Left cardiac atrium (tissue), 4 donors: Measurements from ENCODE around the gene ANKAR. TPM values are rescaled to one million over a fixed set of nuclear protein-coding genes. Genes with fewer than 3 reads are reported as not detected.

Experiments used
- ATAC-seq, 2 donors: fragments of 200-7000 bp; cut with Tn5 transposase; one replicate each; pipeline ENCODE4 v1.9.1; 2020; ENCODE audit warnings: mild to moderate bottlenecking in 2 of 2, moderate library complexity in 2 of 2
- DNase-seq: peaks from one replicate; pipeline ENCODE4 v3.0.0-alpha.2; 2020
- intact Hi-C, 2 donors: fragments of 100-400 bp; cut with DNase I; formaldehyde crosslinking; loops; one replicate each; pipeline versions ENCODE4 v1.14.1 to v1.15.1; 2022 to 2023
- long read RNA-seq: library from polyadenylated mRNA; unstranded; transcript quantifications from one replicate; pipeline ENCODE4 v2.0.0, GENCODE V29; 2021
- total RNA-seq, 2 donors: library from RNA; stranded (reverse); fragmentation: NEBNext Ultra II Directional; extraction: Animal tissue kit (Norgen Biotek cat#: 25700); gene quantifications; one replicate each; pipeline ENCODE4 v1.2.1, GENCODE V29; 2021
- donor health status: DM: no; HTN: yes; CAD: no.
- donor health status: DM: no; HTN: yes; CAD: no; lungs with severe emphysema.
- donor health status: DM: yes; HTN: yes; CAD: no.
- donor health status: Dilated cardiomyopathy.

Gene ANKAR, protein sequence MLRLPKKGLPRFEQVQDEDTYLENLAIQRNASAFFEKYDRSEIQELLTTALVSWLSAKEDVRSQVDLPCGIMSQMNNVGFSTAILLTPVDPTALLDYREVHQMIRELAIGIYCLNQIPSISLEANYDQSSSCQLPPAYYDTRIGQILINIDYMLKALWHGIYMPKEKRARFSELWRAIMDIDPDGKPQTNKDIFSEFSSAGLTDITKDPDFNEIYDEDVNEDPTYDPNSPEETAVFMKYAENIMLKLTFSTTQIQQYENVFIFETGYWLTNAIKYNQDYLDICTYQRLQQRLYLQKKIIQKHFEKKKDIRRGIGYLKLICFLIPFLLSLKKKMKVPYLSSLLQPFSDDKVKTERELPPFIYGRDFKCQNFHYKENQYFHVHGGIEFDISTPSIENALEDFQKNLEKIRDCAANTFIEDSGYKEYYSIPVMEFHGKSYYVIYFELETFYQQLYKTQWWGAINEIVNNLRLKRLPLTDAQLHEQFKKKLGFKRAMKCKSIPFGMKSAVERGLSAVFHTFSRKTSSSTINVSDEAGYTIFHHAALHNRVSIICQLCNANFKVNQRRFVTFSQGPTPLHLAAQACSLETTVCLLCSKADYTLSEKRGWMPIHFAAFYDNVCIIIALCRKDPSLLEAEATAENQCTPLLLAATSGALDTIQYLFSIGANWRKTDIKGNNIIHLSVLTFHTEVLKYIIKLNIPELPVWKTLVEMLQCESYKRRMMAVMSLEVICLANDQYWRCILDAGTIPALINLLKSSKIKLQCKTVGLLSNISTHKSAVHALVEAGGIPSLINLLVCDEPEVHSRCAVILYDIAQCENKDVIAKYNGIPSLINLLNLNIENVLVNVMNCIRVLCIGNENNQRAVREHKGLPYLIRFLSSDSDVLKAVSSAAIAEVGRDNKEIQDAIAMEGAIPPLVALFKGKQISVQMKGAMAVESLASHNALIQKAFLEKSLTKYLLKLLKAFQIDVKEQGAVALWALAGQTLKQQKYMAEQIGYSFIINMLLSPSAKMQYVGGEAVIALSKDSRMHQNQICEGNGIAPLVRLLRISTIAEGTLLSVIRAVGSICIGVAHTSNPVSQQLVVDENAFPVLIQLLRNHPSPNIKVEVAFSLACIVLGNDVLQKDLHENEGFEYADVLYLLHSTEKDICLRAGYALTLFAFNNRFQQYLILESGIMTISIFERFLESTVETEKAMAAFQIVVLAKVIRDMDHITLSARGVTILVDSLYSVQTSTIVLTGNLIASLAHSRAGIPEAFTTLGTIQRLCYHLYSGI (N-terminal part only)
- total RNA-seq = 1 to 10 TPM; 7.7 to 9.2 TPM
- long read RNA-seq = 0 reads

- DNase-seq (peak; percentile 93), ATAC-seq (peak; percentile 98 to 99)
- intact Hi-C loops = no loop called here
These were observed at the start of gene ANKAR for GRCh38 chr2:189674374-189675112. Gene ANKAR (plus strand): TSS chr2:189674670. CDS start chr2:189676491, 1,821 bp downstream.

DNA sequence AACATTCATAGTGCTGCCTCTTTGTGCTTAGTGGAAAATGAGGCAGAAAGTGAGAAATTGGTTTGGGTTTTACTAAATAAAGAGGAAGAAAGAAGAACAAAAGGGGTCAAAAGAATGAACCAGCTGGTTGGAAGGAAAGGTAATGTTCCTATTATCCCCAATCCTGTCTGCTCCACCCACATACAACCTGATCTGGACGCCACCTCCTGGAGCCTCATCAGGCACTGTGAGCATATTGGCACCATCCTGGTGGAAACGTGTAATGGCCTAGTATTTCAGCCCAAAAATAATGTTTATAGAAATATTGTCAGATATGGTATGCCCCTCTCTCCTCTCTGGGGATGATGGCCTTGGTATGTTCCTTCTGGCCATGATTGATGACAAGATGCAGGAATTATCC lies 48.8 kb upstream of the ANKAR start:
- no peak for DNase-seq
- no peak for ATAC-seq
- intact Hi-C loops = no loop called here

- no peak for DNase-seq
- intact Hi-C loops = no loop called here
- ATAC-seq = no peak
These were observed 46.7 kb upstream of the ANKAR start for GRCh38 chr2:189627789-189628188.

- intact Hi-C loops = no loop called here
- no peak for DNase-seq
- ATAC-seq = peak; percentile 55 to 67
These were observed 45.5 kb upstream of the ANKAR start for GRCh38 chr2:189628817-189629530.

GRCh38 chr2:189629531-189630453 lies 44.7 kb upstream of the ANKAR start:
- intact Hi-C loops = loop anchor here in 1 of 2 donors (5.0 kb wide), 1 partner anchor 162 kb away; no protein-coding TSS in a partner anchor
- peak in 1 of 2 donors; percentile 35 for ATAC-seq
- no peak for DNase-seq

GRCh38 chr2:189631849-189632248 lies 42.6 kb upstream of the ANKAR start:
- ATAC-seq = peak in 1 of 2 donors; percentile 72
- intact Hi-C loops = loop anchor here in 1 of 2 donors (5.0 kb wide), 1 partner anchor 165 kb away; no protein-coding TSS in a partner anchor

GRCh38 chr2:189633392-189633811 lies 41.1 kb upstream of the ANKAR start:
- intact Hi-C loops = loop anchor here in 1 of 2 donors (5.0 kb wide), 1 partner anchor 166 kb away; no protein-coding TSS in a partner anchor
- ATAC-seq (peak in 1 of 2 donors; percentile 33), DNase-seq (no peak)

More at GRCh38 chr2:189631849-189632248, 42.6 kb upstream of the ANKAR start:
- no peak for DNase-seq

DNA sequence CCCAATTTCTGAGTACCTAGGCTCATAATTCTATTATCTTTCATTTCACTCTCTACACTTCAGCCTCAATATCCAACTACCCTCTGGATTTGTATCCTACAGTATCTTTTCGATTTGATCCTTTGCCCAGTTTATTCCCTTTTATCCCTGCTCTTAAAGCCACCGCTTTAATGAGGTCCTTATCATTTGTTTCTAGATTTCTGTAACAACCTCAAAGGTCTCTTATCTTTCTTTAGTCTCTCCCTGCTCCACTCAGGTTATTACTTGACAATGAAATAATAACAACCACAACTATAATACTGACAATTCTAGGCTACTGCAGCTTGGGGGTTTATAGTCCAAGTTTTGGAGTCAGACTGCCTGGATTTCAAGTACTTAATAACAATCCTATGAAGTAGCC lies 39.1 kb upstream of the ANKAR start:
- no peak for ATAC-seq
- DNase-seq = no peak
- intact Hi-C loops = no loop called here

DNA sequence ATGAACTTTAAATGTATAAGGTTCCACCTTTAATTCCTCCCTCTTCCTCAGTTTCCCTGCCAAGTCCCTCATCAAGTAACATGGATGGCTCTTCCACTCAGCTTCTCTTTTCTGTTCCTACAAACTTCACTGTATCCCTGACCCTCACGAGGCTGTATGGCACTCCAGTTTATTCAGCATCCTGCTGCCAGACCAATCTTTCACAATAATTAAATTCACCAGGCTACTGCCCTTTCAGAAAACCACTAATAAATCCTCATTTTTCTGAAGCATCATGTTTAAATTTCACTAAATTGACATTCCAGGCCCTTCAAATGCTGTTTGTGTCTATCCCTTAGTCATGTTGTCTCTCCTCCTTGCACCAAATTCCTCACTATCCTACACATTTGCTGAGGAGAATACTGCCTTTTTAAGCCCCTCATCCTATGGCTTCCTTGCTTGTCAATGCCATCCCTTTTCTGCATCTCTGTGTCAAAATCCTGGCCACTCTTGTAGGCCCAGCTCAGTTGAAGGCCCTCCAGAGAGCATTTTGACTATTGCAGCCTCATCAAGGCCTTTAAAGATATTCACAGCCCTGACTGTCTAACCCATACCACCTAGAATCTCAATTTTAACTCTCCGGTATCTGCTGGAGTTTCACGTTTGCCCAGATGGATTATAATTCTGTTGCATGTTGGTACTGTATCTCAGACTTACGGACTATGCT lies 36.0 kb upstream of the ANKAR start:
- intact Hi-C loops = no loop called here
- ATAC-seq (no peak), DNase-seq (no peak)

- no peak for DNase-seq
- intact Hi-C loops = no loop called here
- ATAC-seq = peak in 1 of 2 donors; percentile 38
These were observed 35.4 kb upstream of the ANKAR start for GRCh38 chr2:189639007-189639609.

GRCh38 chr2:189641002-189641401 lies 33.5 kb upstream of the ANKAR start:
- ATAC-seq = no peak
- intact Hi-C loops = no loop called here
- no peak for DNase-seq

DNA sequence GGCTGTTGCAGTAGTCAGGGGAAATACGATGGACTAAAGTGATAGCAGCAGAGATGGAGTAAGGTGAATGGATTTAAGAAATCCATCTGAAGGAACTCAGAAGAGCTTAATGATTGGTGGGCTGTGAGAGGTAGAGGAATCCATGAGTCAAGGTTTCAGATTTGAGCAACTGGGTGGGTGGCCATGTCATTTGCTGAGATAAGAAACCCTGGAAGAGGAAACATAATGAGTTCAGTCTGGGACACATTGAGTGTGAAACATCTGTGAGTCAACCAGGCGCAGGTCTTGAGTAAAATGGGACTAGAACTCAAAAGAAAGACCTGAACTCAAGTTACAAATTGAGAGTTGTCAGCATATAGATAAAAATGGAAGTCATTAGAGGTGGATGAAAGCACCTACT lies 32.9 kb upstream of the ANKAR start:
- ATAC-seq (no peak), DNase-seq (no peak)
- intact Hi-C loops = no loop called here

DNA sequence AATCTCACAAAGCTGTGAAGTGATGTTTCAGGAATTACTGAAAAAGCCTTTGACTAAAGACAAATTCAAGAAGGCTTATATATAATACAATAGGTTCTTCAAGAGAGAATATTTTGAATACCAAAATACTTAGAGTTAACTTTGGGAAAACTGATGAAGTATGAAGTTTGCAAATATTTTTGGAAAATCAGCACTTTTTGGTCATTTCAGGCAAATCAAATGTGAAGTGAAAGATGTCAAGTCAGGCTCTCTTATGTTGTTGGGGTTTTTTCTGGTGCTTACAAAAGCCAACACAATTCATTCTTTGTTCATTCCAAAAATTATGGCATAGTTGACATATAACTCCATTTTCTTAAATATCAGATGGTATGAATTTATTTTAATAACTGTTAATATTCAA lies 27.9 kb upstream of the ANKAR start:
- intact Hi-C loops = no loop called here
- ATAC-seq (no peak), DNase-seq (no peak)

GRCh38 chr2:189648846-189649509 lies 25.5 kb upstream of the ANKAR start:
- ATAC-seq = no peak
- intact Hi-C loops = no loop called here

GRCh38 chr2:189651284-189651683 lies 23.2 kb upstream of the ANKAR start:
- no peak for ATAC-seq
- intact Hi-C loops = no loop called here
- no peak for DNase-seq

More at GRCh38 chr2:189648846-189649509, 25.5 kb upstream of the ANKAR start:
- no peak for DNase-seq
